Hematopoietic multipotent progenitor cell treated with erythropoietin and hydrocortisone succinate and interleukin-3 and kit ligand, for 17 days (in vitro differentiated cells): ENCODE data around the gene FBXW4.

Source experiments
- DNase-seq: peaks from one replicate; pipeline ENCODE4 v3.0.0-alpha.2; 2015; ENCODE audit warnings: low spot score

The FBXW4 gene, protein sequence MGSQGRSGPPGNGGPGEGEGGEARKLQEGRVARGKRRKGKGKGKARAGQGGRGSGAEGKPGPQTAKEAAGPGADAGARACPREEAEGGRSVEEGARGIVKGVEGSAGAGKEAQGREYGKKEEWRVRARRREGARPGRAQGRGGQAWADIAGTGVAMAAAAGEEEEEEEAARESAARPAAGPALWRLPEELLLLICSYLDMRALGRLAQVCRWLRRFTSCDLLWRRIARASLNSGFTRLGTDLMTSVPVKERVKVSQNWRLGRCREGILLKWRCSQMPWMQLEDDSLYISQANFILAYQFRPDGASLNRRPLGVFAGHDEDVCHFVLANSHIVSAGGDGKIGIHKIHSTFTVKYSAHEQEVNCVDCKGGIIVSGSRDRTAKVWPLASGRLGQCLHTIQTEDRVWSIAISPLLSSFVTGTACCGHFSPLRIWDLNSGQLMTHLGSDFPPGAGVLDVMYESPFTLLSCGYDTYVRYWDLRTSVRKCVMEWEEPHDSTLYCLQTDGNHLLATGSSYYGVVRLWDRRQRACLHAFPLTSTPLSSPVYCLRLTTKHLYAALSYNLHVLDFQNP

DNA sequence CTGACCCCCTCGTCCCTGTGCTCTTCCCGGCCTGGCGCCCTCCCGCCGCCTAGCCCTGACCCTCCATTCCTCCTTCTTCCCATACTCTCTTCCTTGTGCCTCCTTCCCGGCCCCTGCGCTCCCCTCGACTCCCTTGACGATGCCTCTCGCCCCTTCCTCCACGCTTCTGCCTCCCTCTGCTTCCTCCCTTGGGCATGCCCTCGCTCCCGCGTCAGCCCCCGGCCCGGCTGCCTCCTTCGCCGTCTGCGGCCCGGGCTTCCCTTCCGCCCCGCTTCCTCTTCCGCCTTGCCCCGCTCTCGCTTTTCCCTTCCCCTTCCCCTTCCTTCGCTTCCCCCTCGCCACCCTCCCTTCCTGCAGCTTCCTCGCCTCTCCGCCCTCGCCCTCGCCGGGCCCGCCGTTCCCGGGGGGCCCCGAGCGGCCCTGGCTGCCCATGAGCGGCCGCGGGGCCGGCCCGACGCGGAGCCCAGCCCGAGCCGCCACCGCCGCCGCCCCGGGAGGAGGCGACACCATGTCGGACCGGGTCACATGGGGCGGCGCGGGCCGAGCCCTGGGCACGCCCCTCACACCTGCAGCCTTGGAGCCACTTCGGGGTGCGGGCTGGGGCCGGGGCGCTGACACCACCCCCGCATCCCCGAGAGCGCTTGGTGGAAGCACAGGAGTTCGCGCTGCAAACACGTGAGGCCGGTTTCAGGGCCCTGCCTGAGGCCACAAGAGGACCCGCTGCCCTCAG is at the start of gene FBXW4:
Gene FBXW4 (minus strand): TSS at position 497 of the 730 bp plus-strand sequence. CDS start 65 bp downstream, at position 432.
- peak; percentile 63 for DNase-seq

DNA sequence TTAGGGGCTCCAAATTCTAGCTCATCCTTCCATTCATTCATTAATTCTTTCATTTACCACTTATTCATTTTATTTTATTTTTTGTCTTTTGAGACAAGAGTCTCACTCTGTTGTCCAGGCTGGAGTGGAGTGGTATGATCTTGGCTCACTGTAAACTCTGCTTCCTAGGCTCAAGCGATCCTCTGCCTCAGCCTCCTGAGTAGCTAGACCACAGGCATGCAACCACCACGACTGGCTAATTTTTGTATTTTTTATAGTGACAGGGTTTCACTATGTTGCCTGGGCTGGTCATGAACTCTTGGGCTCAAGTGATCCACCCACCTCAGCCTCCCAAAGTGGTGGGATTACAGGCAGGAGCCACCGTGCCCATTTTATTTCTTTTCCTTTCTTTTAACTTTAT is 49.3 kb upstream of the FBXW4 start:
- DNase-seq = no peak

DNA sequence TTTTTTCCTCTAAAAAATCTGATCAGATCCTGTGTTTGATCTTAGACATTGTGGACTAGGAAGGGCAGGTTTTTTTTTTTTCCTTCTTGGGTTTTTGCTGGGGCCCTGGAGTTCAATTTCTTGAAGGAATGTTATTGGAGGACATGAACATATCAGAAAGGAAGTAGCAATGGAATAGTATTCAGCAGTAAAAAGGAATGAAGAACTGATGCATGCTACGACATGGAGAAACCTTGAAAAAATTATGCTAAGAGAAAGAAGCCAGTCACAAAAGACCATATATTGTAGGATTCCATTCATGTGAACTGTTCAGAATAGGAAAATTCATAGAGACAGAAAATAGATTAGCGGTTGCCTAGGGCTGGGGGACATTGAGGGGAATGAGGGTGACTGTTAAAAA is 47.0 kb upstream of the FBXW4 start:
- no peak for DNase-seq

DNA sequence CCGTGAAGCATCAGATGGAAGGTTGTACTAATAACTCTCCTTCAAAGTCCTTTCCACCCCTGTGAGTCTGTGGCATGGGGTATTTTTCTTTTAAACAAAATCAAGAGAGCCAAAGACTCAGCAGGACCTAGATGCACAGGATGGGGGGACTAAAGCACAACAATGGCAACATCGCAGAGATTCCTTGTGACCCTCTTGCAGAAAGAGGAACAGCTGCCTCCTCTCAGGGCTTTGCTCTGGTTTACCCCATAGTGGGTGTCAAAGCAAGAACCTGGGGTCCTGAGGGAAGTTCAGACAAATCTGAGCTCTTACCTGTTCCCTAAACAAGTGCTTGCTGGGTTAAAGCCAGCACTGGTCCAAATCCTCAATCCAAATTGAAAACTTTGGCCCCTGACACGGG is 41.7 kb upstream of the FBXW4 start:
- no peak for DNase-seq

DNA sequence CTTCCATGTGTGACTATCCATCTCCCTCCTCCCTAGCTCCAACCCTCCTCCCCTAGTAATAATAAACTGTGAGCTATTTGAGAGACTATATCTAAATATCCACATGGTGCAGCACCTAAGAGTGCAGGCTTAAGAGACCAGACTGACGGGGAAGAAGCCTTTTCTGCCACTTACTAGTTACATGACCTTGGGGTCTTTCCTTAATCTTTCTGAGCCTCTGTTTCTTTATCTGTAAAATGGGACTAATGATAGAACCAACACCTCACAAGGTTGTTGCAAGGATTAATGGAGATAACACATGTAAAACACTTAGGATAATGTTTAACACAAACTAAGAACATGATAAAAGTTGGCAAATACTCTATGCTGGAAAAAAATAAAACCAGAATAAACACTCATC is 37.1 kb upstream of the FBXW4 start:
- no peak for DNase-seq

DNA sequence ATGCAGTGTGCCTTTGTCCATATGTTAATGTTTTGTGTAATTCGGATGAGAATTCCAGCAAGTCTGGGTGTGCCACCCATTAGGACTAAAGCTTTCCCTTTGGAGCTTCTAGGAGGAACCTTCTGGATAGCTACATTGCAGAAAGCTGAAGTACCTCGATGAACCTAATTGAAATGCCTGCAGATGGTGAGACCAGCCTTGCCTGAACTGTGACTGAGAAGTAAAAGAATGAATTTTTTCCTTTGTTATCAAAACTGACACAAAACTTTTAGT is 31.1 kb upstream of the FBXW4 start:
- no peak for DNase-seq

DNA sequence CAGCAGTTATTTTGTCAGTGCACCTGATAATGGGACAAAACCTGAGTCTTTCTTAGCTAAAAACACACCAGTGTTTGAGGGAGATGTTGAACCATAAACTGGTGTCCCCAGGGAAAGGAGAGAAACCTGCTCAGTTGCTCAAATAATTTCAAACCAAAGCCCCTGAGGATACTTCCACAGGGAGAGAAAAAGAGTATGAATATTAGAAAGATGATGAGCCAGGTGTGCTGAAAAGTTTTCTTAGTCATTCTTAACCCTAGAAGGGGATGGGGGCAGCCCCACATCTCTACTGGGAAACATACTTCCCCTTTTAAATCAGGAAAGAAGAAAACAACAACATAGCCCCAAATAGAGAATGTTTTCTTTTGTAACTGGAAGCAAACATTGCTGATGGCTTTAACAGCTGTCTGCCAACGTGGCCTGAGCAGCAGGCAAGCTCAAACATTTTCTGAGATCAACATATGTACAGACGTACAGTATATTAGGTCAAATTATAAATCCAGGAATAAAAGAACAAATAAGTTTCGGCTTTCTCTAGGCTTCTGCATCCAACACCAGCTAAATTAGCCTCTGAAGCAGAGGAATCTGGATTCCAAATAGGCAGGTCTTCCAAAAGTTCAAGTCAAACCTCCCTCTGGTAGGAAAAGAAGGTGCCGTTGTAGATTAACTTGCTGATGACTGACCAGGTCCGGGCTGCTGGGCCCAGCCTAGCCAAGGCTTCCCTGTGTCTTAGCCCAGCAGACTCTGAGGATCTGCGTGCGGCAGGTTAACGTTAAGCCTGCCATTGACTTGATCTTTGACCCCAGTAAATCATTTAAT is 30.5 kb upstream of the FBXW4 start:
- DNase-seq = no peak

DNA sequence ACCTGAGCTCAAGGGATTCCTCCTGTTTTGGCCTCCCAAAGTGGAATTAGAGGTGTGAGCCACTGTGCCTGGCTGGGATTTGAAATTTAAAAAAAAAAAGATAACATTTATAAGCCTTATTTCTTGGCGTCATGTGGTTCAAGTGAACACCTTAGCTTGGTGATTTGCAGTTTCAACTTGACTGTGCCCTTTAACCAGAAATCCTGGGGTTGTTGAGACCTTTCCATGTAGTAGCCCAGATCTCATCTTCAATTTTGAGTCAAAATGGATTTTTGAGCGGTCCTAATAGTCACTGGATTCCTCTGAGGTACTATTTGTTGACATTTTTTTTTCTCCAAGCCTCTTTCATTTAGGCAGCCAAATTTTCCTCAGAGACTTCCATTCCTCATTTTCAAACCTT is 29.5 kb upstream of the FBXW4 start:
- no peak for DNase-seq

DNA sequence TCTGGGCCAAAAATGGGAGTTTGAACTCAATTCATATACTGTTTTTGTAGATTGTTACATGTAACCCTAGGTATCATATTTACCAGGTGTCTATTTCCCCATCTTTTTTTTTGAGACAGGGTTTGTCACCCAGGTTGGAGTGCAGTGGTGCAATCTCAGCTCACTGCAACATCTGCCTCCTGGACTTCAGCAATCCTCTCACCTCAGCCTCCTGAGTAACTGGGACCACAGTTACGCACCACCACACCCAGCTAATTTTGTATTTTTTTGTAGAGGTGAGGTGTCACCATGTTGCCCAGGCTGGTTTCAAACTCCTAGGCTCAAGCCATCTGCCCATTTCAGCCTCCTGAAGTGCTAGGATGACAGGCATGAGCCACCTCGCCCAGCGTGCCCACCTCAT is 28.2 kb upstream of the FBXW4 start:
- no peak for DNase-seq

DNA sequence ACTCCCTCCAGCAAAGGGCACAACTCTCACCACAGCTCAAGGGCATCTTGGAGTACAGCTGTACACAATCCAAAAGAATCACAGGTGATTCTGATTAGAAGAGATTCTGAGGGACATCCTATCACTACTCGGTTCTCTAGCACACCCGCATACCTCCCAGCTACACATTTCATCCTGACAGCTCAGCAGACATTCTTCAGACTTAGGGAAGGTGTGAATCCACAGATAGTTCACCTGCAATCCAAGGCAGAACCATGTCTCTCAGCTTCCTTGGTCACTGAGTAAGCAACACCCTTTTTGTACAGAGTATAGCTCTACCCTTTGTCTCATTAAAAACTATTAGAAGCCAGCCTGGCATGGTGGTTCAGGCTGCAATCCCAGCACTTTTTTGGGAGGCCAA is 26.8 kb upstream of the FBXW4 start:
- DNase-seq = no peak

DNA sequence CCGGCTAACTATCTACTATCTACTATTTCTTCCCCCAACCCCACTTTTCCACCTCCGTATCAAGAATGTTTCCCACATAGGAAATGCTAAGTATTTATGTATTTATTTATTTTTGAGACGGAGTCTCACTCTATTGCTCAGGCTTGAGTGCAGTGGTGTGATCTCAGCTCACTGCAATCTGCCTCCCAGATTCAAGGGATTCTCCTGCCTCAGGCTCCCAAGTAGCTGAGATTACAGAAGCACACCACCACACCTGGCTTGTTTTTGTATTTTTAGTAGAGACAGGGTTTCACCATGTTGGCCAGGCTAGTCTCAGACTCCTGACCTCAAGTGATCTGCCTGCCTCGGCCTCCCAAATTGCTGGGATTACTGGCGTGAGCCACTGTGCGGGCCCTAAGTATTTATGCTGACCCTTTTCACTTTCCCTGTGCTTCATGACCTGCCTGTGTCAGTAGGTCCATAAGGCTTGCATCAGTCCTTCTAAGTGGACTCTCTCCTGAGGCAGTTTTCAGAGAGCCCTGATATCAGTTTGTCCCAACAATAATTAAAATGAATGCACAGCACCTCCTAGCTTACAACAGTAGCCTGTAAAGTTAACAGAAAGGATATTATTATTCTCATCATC is 25.7 kb upstream of the FBXW4 start:
- DNase-seq = no peak

DNA sequence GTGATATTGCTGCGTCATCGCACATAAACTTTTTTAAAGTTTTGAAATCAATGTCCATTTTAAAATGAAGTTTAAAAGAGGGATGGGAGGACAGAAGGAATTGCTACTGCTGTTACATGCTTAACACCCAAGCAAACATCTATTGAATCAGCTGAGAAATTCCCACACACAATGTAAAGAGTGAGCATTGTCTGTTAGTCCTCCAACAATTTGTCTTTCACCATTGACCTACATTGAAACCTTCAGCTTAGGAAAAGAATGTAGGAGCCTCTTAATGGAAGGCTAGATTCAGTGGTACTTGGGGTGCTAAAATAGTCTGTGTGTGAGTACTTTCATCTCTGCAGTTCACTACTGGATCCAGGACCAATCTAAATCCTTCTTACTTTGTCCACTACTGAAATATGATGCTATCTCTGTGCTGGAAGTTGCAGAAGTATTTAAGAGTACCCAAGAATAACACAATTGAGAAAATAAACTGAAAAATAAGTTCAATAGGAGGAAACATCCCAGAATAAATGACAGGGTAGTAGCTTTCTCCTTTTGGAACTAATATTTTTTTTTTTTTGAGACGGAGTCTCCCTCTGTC is 23.8 kb upstream of the FBXW4 start:
- no peak for DNase-seq

DNA sequence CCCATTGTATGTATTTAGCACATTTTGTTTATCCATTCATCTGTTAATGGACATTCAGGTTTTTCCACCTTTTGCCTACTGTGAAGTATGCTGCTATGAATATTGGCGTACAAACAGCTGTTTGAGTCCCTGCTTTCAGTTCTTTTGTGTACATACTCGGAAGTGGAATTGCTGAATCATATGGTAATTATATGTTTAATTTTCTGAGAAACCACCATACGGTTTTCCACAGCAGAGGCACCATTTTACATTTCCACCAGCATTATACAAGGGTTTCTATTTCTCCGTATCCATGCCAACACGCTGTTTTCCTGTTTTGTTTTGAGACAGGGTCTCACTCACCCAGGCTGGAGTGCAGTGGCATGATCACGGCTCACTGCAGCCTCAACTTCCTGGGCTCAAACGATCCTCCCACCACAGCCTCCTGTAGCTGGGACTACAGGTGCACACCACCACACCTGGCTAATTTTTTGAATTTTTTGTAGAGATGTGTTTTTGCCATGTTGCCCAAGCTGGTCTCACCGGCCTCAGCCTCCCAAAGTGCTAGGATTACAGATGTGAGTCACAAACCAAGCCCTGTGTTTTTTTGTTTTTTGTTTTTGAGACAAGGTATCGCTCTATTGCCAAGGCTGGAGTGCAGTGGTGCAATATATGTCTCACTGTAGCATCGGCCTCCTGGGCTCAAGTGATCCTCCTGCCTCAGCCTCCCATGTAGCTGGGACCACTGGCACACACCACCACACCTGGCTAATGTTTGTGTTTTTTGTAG is 22.1 kb upstream of the FBXW4 start:
- no peak for DNase-seq

DNA sequence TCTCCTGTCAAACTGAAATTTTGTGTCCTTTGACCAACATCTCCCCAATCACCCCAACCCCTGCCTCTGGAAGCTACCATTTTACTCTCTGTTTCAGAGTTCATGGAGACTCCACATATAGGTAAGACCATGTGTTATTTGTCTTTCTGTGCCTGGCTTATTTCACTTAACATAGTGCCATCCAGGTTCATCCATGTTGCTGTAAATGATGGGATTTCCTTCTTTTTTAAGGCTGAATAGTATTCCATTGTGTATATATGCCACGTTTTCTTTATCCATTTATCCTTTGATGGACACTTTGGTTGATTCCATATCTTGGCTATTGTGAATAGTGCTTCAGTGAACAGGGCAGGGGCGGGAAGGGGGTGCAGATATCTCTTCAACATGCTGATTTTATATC is 18.0 kb upstream of the FBXW4 start:
- no peak for DNase-seq

DNA sequence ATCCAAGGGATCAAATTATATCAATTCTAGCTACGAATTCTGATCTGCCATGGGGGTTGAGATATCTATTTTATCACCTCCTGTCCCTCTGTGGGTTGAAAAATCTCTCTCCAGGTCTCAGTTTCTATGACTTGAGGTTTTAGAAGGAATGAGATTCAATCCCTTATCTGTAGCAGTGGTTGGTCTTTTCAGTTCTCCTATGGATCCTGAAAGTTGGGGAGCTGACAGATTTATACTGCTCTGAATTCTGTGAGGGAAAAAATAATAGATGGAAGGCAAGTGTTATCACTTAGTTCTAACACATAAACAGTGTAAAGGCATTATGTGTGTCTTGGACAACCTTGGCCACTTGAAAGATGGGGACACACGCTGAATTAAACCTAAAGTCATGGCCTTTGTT is 15.8 kb upstream of the FBXW4 start:
- no peak for DNase-seq

DNA sequence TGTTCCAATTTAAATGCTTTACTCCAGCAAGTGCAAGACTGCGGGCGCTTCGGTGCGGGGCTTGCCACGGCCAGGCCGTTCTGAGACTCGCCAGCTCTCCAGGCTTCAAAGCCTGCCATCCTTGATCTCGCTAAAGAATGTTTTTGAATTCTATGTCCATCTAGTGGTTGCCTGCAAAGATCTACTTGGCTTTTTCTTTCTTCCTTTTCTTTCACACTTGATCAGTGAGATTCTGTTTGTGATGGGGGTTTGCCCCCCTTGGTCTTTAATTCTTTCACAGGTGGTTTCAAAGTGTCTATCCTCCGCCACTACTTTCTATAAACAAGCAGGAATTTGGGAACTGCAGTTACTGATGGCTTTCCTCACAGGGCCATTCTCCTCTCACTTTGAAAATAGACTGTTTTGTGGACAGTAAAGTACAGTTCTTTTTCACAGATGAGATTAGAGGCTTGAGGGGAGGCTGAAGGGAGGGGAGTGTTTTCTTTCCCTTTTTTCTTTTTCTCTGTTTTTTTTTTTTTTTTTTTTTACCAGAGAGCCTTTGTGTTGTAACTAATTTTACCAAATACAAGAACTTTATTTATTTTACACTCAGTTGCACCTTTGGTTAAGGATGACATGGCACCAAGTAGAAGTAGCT is 15.2 kb upstream of the FBXW4 start:
- no peak for DNase-seq

DNA sequence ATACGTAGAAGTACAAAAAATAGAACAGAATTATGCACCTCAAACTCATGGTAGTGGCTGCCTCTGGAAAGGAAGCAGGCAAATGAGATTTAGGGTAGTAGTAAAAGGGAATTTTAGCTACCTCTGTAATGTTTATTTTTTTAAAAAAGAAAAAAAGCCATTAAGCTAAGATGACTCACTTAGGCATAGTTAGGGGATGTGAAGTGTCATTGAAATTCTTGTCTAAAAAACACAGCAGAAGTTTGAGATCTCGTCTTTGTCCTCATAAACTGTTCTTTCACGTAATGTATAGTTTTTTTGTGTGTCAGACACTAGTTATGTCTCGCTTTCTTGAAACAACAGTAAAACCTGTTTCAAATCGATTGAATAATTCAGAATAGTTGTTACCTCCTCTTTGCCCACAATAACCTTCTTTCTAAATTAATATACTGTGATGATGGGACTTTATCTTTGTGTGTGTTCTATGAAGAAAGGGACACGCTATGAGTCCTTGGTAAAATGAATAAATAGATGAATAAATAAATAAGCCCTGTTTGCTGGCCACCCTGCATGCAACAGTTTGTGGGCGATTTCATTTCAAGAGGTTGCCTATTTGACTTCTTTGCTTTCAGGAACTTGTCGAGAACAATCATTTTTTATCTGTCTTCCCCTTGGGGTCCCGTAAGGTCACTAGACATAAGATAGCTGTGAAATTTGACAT is 14.5 kb upstream of the FBXW4 start:
- DNase-seq = no peak

DNA sequence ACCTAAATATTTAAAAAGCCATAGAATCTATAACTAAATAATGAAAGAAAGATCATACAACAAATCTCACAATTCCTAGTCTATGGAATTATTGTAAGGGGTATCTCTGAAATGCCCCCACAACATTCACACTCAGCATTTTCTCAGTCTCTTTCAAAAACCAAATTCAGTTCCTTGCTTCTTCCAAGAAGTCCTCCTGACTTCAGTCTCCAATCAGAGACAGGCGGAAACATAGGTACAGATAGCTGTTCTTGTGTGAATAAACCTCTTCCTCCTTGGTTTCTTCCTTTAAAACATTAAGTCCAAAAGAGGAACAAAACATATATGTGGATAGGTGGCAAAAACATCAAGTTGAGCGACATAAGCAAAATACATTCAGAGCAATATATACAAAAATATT is 13.9 kb upstream of the FBXW4 start:
- no peak for DNase-seq

DNA sequence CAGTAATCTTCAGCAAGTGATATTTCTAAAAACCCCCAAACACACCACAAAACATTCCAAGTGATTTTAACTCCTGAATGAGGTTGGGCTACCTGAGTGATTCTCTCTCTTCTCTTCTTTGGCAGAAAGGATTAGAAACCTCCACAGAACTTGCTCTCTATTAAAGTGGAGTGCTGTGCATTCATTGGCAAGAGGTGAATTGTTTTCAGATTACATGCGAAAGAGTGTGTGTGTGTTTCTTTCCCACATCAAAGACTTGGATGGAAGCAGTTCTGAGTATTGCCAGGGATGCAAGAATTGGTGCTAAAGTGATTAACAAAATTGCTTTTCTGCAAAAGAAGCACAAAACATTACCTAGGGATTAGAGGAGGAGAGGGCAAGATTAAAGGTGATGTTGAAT is 13.1 kb upstream of the FBXW4 start:
- no peak for DNase-seq

DNA sequence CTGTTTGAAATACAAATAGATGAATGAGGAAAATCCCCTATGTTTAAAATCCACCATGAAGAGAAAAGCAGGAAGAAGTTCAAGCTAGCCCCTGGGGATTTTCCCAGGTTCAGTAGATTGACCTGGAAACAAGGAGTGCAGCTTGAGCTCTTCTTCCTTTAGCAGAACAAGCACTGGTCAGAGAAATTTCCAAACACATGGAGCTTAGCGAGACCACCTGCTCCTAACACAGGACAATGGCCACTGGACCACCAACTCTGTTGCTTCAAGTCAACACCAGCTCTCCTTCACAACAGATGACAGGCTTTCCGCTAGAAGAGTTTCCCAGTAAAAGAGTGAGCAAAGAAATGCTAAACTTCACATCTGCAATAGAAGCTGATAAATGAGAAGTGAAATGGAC is 9.4 kb upstream of the FBXW4 start:
- DNase-seq = no peak
